Measurements from ENCODE around the gene ZFP69.
"Not testable (repeated sequence)": the region's sequence is repeated elsewhere in the genome, so short reads cannot be mapped to it uniquely, and the experiment has no call there.

Gene ZFP69

GRCh38 chr1:40476924-40477677 lies at the start of gene ZFP69:
Gene ZFP69, plus strand, starts transcription at chr1:40477290. Its CDS starts 2,072 bp downstream, at chr1:40479362.
- peak; percentile 61 for DNase-seq (ENCODE audit: low read depth)

- no peak for DNase-seq (ENCODE audit: low read depth)
Measured at GRCh38 chr1:40431385-40431784, 45.7 kb upstream of the ZFP69 start.

GRCh38 chr1:40432644-40433390 lies 44.3 kb upstream of the ZFP69 start:
- DNase-seq (ENCODE audit: low read depth): no peak

- no peak for DNase-seq (ENCODE audit: low read depth)
Measured at GRCh38 chr1:40435471-40435870, 41.6 kb upstream of the ZFP69 start.

GRCh38 chr1:40435876-40436275 lies 41.2 kb upstream of the ZFP69 start:
- no peak for DNase-seq (ENCODE audit: low read depth)

- DNase-seq (ENCODE audit: low read depth): peak; percentile 11
Measured at GRCh38 chr1:40438391-40439015, 38.6 kb upstream of the ZFP69 start.

GRCh38 chr1:40439247-40439646 lies 37.8 kb upstream of the ZFP69 start:
- no peak for DNase-seq (ENCODE audit: low read depth)

- peak; percentile 81 for DNase-seq (ENCODE audit: low read depth)
Measured at GRCh38 chr1:40449684-40450494, 27.2 kb upstream of the ZFP69 start, which contains the start of gene ZFP69B. Gene ZFP69B, plus strand, starts transcription at chr1:40450476. Its CDS starts 486 bp downstream, at chr1:40450962.

GRCh38 chr1:40450495-40451237 lies 26.4 kb upstream of the ZFP69 start:
- peak; percentile 86 for DNase-seq (ENCODE audit: low read depth)

- no peak for DNase-seq (ENCODE audit: low read depth)
Measured at GRCh38 chr1:40451238-40451585, 25.9 kb upstream of the ZFP69 start.

- no peak for DNase-seq (ENCODE audit: low read depth)
Measured at GRCh38 chr1:40454873-40455272, 22.2 kb upstream of the ZFP69 start.

GRCh38 chr1:40462956-40463590 lies 14.0 kb upstream of the ZFP69 start:
- no peak for DNase-seq (ENCODE audit: low read depth)

- DNase-seq (ENCODE audit: low read depth): no peak
Measured at GRCh38 chr1:40469327-40469726, 7.8 kb upstream of the ZFP69 start.

- no peak for DNase-seq (ENCODE audit: low read depth)
Measured at GRCh38 chr1:40475268-40475667, 1.8 kb upstream of the ZFP69 start.

GRCh38 chr1:40477678-40478053 lies 576 bp downstream of the ZFP69 start:
- no peak for DNase-seq (ENCODE audit: low read depth)

- no peak for DNase-seq (ENCODE audit: low read depth)
Measured at GRCh38 chr1:40478276-40478675, 1.2 kb downstream of the ZFP69 start.

- no peak for DNase-seq (ENCODE audit: low read depth)
Measured at GRCh38 chr1:40479156-40479555, 2.1 kb downstream of the ZFP69 start.

GRCh38 chr1:40495315-40495903 lies 18.3 kb downstream of the ZFP69 start:
- DNase-seq (ENCODE audit: low read depth): no peak

- not testable (repeated sequence) for DNase-seq (ENCODE audit: low read depth)
Measured at GRCh38 chr1:40502651-40503050, 25.6 kb downstream of the ZFP69 start.

- no peak for DNase-seq (ENCODE audit: low read depth)
Measured at GRCh38 chr1:40507973-40508372, 30.9 kb downstream of the ZFP69 start.
